RWPE2 (cell line): ENCODE results near the gene ELFN1.

Source experiments
- ATAC-seq: fragments of 200-7000 bp; cut with Tn5 transposase; 3 replicates; pipeline ENCODE4 v1.9.1; 2021; ENCODE audit warnings: low read depth
- DNase-seq: peaks from one replicate; pipeline ENCODE4 v3.0.0-alpha.2; 2020; ENCODE audit warnings: low spot score
- H3K27ac ChIP-seq: fragments of 450-650 bp; 2 replicates; pipeline ENCODE4 v1.5.1; 2017; ENCODE audit warnings: mild to moderate bottlenecking; ENCODE audit not compliant: poor library complexity, severe bottlenecking
- H3K27me3 ChIP-seq: fragments of 250-450 bp; sonication (Bioruptor Pico); 2 replicates; pipeline ENCODE4 v1.5.1; 2021; ENCODE audit warnings: mild to moderate bottlenecking, moderate library complexity; ENCODE audit not compliant: insufficient read depth, poor library complexity, severe bottlenecking
- H3K36me3 ChIP-seq: fragments of 250-450 bp; sonication (Bioruptor Pico); 2 replicates; pipeline ENCODE4 v1.5.1; 2020; ENCODE audit warnings: low read depth, mild to moderate bottlenecking, moderate library complexity
- H3K4me1 ChIP-seq: fragments of 250-450 bp; sonication (Bioruptor Pico); 2 replicates; pipeline ENCODE4 v1.5.1; 2021; ENCODE audit warnings: mild to moderate bottlenecking, moderate library complexity; ENCODE audit not compliant: insufficient read depth, poor library complexity, severe bottlenecking
- H3K4me3 ChIP-seq: fragments of 250-450 bp; sonication (Bioruptor Pico); 2 replicates; pipeline ENCODE4 v1.5.1; 2021; ENCODE audit warnings: mild to moderate bottlenecking, moderate library complexity; ENCODE audit not compliant: severe bottlenecking
- H3K9me3 ChIP-seq: fragments of 250-450 bp; sonication (Bioruptor Pico); 2 replicates; pipeline ENCODE4 v1.5.1; 2021; ENCODE audit warnings: mild to moderate bottlenecking, moderate library complexity; ENCODE audit not compliant: severe bottlenecking
- TF ChIP-seq, protein P1 (sequence below): fragments of 450-650 bp; IDR thresholded peaks from one replicate; pipeline ENCODE4 v1.5.1; 2017; ENCODE audit warnings: mild to moderate bottlenecking, moderate library complexity; ENCODE audit not compliant: poor library complexity, severe bottlenecking

Gene ELFN1

DNA sequence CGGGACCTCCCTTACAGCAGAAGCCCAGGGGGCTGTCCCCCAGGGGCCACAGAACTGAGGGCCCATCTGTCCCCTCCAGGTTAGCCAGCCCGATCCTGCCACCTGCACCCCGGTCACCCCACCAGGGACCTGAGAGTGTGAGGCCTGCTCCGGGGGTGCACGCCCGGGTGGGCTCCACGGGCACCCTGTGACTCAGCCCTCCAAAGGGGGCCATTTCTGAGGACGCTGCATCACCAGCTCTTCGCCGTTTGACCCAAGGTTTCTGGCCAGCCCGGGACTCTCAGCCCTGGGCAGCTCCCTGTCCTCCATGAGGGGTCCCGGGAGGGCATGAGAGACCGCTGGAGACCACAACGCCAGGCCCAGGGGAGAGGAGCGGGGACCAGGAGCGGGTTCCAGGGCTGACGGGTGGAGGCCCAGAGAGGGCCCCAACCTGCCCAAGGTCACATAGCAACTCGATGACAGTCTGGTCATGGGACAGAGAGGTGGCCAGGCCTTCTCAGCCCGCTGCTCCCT, 79.3 kb downstream of the ELFN1 start:
- Histone ChIP-seq H3K27ac (no peak overlapping the region), H3K4me1 (no peaks in the 10 kb centered on the region), H3K36me3 (no peaks in the 10 kb centered on the region), H3K27me3 (peaks cover 13% of the 10 kb centered on the region), H3K4me3 (no peak overlapping the region), H3K9me3 (no peaks in the 10 kb centered on the region)
- ATAC-seq (no peak), DNase-seq (no peak)
- TF ChIP-seq, protein P1, sequence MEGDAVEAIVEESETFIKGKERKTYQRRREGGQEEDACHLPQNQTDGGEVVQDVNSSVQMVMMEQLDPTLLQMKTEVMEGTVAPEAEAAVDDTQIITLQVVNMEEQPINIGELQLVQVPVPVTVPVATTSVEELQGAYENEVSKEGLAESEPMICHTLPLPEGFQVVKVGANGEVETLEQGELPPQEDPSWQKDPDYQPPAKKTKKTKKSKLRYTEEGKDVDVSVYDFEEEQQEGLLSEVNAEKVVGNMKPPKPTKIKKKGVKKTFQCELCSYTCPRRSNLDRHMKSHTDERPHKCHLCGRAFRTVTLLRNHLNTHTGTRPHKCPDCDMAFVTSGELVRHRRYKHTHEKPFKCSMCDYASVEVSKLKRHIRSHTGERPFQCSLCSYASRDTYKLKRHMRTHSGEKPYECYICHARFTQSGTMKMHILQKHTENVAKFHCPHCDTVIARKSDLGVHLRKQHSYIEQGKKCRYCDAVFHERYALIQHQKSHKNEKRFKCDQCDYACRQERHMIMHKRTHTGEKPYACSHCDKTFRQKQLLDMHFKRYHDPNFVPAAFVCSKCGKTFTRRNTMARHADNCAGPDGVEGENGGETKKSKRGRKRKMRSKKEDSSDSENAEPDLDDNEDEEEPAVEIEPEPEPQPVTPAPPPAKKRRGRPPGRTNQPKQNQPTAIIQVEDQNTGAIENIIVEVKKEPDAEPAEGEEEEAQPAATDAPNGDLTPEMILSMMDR, result no peak

DNA sequence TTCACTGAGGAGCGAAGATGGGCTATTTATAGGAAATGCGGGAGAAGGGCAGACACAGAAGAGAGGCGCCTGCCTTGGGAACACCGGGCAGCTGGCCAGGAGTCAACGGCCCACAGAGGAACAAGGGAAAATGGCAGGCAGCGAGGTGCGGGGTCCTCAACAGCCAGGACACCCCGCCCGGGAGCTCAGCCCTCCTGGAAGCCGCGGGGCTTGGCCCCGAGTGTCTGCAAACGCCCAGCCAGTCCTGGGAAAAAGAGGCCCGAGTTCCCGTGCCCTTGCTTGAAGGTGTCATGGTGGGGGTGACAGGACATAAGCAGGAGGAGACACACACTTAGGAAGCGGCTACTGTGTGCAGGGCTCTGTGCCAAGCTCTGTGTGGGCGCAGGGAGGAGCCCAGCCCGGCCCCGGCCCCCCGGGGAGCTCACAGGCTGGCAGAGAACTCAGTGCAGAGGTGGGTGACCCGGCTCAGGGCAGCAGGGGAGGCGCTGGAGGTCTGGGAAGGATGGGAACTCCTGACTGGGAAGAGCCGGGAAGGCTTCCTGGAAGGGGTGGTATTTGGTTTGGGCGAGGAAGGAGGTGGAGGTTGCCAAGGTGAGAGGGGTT, 79.9 kb downstream of the ELFN1 start:
- ATAC-seq, result no peak
- H3K27me3 ChIP-seq, result peaks cover 13% of the 10 kb centered on the region

DNA sequence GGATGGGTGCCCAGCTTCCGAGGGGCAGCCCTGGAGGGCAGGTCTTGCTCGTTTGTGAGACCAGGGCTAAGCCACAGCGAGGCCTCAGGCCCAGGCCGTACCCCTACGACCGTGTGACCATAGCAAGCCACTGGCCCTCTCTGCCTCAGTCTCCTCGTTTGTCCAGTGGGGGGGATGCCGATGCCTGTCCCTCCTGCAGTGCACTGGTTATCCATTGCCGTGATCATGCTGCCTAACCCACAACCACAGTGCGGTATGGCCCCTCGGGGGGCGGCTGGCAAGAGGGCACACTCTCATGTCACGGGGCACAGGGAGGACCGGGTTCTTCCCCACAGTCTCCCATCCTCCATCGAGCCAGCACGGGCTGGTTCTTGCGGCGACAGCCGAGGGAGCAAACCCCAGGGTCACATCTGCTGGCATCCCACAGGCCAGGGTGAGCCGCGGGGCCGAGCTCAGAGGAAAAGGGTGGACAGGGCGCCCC, 80.5 kb downstream of the ELFN1 start:
- no peaks in the 10 kb centered on the region for H3K4me1 ChIP-seq

More for the DNA sequence above, 79.9 kb downstream of the ELFN1 start:
- DNase-seq, result no peak
- TF ChIP-seq, protein P1, result no peak
- no peaks in the 10 kb centered on the region for H3K4me1 ChIP-seq
- no peak overlapping the region for H3K4me3 ChIP-seq
- H3K9me3 ChIP-seq, result no peaks in the 10 kb centered on the region
- H3K27ac ChIP-seq, result no peak overlapping the region
- no peaks in the 10 kb centered on the region for H3K36me3 ChIP-seq

DNA sequence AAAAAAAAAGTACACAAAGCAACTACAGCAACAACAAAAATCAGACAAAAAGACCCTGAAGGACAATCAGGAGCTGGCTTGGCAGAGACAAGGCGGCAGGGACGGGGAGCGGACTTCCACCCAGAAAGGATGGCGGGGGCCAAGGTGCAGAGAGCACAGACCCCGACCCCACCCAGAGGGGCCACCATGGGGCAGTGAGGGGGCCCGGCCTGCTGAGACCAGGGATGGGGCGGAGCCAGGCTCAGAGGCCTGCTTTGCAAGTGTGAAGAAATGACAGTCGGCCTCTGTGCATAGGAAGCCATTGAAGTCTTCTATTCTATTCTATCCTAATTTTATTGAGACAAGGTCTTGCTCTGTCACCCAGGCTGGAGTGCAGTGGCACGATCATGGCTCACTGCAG, 82.0 kb downstream of the ELFN1 start:
- Histone ChIP-seq H3K4me1 (no peaks in the 10 kb centered on the region), H3K4me3 (no peak overlapping the region), H3K36me3 (no peaks in the 10 kb centered on the region), H3K27ac (no peak overlapping the region), H3K27me3 (peaks cover 16% of the 10 kb centered on the region), H3K9me3 (no peaks in the 10 kb centered on the region)
- TF ChIP-seq, protein P1, result no peak
- no peak for DNase-seq
- no peak for ATAC-seq

More for the DNA sequence above, 80.5 kb downstream of the ELFN1 start:
- H3K36me3 ChIP-seq, result no peaks in the 10 kb centered on the region
- ATAC-seq, result no peak
- H3K9me3 ChIP-seq, result no peaks in the 10 kb centered on the region
- DNase-seq, result peak; percentile 60
- TF ChIP-seq, protein P1, result no peak
- H3K27me3 ChIP-seq, result peaks cover 13% of the 10 kb centered on the region
- no peak overlapping the region for H3K4me3 ChIP-seq
- H3K27ac ChIP-seq, result no peak overlapping the region
